HCT116 (cell line): ENCODE measurements around the gene DNAAF1. TPM values are rescaled to one million over a fixed set of nuclear protein-coding genes. Genes with fewer than 3 reads are reported as not detected.

ENCODE experiments used
- ATAC-seq: fragments of 200-7000 bp; cut with Tn5 transposase; 2 replicates; pipeline ENCODE4 v1.9.1; 2020; ENCODE audit warnings: mild to moderate bottlenecking, moderate library complexity
- BruUV-seq: library from RNA; stranded (reverse); fragments of 400-500 nt; replicated peaks from 2 replicates; lab custom pipeline; 2021; lab: Mats Ljungman, UMichigan
- CTCF ChIA-PET: fragments of 300-600 bp; sonication (Branson Sonifier 250); formaldehyde crosslinking; loops from one replicate; lab custom pipeline; 2021; ENCODE audit warnings: antibody characterized with exemption; lab: Charles Lee
- POLR2A ChIA-PET: fragments of 300-600, 350-600 bp; sonication (Branson Sonifier 250); formaldehyde crosslinking; loops from one replicate; lab custom pipeline; 2021; ENCODE audit warnings: antibody characterized with exemption; lab: Charles Lee
- RAD21 ChIA-PET, 2 experiments: fragments of 300-600 bp; sonication (Branson Sonifier 250); formaldehyde crosslinking; loops; one replicate each; lab custom pipeline; 2023; ENCODE audit warnings: low total read pairs in 2 of 2; ENCODE audit not compliant: uncharacterized antibody in 2 of 2, unreplicated experiment in 2 of 2, low non-redundant PET in 1 of 2; lab: Charles Lee
- DNase-seq: peaks from one replicate; pipeline ENCODE4 v3.0.0-alpha.2; 2010; ENCODE audit warnings: low read depth, low spot score
- H2AFZ ChIP-seq: fragments of 200-600 bp; shearing (Covaris generic), sonication (generic); 2 replicates; pipeline ENCODE4 v1.6.1; 2017; ENCODE audit warnings: low read depth, mixed run types, mixed read lengths, antibody characterized with exemption, low read length; ENCODE audit not compliant: poor library complexity, severe bottlenecking
- H3K27ac ChIP-seq: 2 replicates; pipeline ENCODE4 v1.5.1; 2012; ENCODE audit warnings: low read depth, low read length
- H3K27me3 ChIP-seq: fragments of 200-600 bp; sonication (generic); 2 replicates; pipeline ENCODE4 v1.6.1; 2016; ENCODE audit warnings: mixed run types, low read length, mixed read lengths; ENCODE audit not compliant: insufficient read depth
- H3K36me3 ChIP-seq, 2 experiments: fragments of 200-500 bp in 1 of 2; fragments of 200-600 bp in 1 of 2; sonication (Bioruptor generic) in 1 of 2; sonication (generic) in 1 of 2; 2 replicates each; pipeline versions ENCODE4 v1.5.1 to v1.6.1; 2014 to 2016; ENCODE audit warnings: low read length in 2 of 2, inconsistent platforms in 1 of 2, mixed read lengths in 1 of 2, mixed run types in 1 of 2; ENCODE audit not compliant: insufficient read depth in 2 of 2, control insufficient read depth in 1 of 2
- H3K4me1 ChIP-seq, 2 experiments: fragments of 200-600 bp in 1 of 2; sonication (generic) in 1 of 2; 2 replicates each; pipeline versions ENCODE4 v1.5.1 to v1.6.1; 2012 to 2017; ENCODE audit warnings: low read length in 2 of 2, inconsistent platforms in 1 of 2, mild to moderate bottlenecking in 1 of 2, mixed read lengths in 1 of 2, mixed run types in 1 of 2, moderate library complexity in 1 of 2; ENCODE audit not compliant: insufficient read depth in 2 of 2, control insufficient read depth in 1 of 2
- H3K4me2 ChIP-seq: fragments of 200-600 bp; sonication (generic); 2 replicates; pipeline ENCODE4 v1.6.1; 2017; ENCODE audit warnings: mixed run types, low read length, mixed read lengths
- H3K4me3 ChIP-seq, 2 experiments: fragments of 200-600 bp in 1 of 2; sonication (generic) in 1 of 2; replicated peaks in 1 of 2; 2 replicates each; pipeline ENCODE4 v1.5.1; 2011 to 2016; ENCODE audit warnings: low read length in 2 of 2, control low read depth in 1 of 2, low read depth in 1 of 2, mild to moderate bottlenecking in 1 of 2, mixed read lengths in 1 of 2, mixed run types in 1 of 2
- H3K79me2 ChIP-seq: fragments of 200-600 bp; sonication (generic); 2 replicates; pipeline ENCODE4 v1.6.1; 2017; ENCODE audit warnings: mild to moderate bottlenecking, mixed run types, low read length, moderate library complexity, mixed read lengths; ENCODE audit not compliant: insufficient read depth
- H3K9ac ChIP-seq: fragments of 200-600 bp; sonication (generic); 2 replicates; pipeline ENCODE4 v1.6.1; 2016; ENCODE audit warnings: low read length, mixed read lengths
- H3K9me2 ChIP-seq: fragments of 200-600 bp; sonication (generic), shearing (Covaris generic); 2 replicates; pipeline ENCODE4 v1.6.1; 2017; ENCODE audit warnings: mixed run types, mild to moderate bottlenecking, moderate library complexity; ENCODE audit not compliant: insufficient read depth
- H3K9me3 ChIP-seq, 2 experiments: fragments of 200-500 bp in 1 of 2; fragments of 200-600 bp in 1 of 2; sonication (Bioruptor generic) in 1 of 2; sonication (generic) in 1 of 2; 2 replicates each; pipeline ENCODE4 v1.6.1; 2014 to 2017; ENCODE audit warnings: low read length in 2 of 2, mixed read lengths in 2 of 2, inconsistent platforms in 1 of 2, low read depth in 1 of 2, mild to moderate bottlenecking in 1 of 2, mixed run types in 1 of 2, moderate library complexity in 1 of 2; ENCODE audit not compliant: control insufficient read depth in 1 of 2, insufficient read depth in 1 of 2
- H4K20me1 ChIP-seq: fragments of 200-600 bp; sonication (generic), shearing (Covaris generic); 2 replicates; pipeline ENCODE4 v1.6.1; 2017; ENCODE audit warnings: mixed run types, mild to moderate bottlenecking, moderate library complexity; ENCODE audit not compliant: insufficient read depth
- CBX3 ChIP-seq: IDR thresholded peaks from 2 replicates; pipeline ENCODE4 v1.6.1; 2012; ENCODE audit warnings: low read depth
- CEBPB ChIP-seq: IDR thresholded peaks from 2 replicates; pipeline ENCODE4 v1.6.1; 2012; ENCODE audit warnings: low read depth
- EGR1 ChIP-seq: IDR thresholded peaks from 2 replicates; pipeline ENCODE4 v1.6.1; 2012; ENCODE audit warnings: low read depth
- ELF1 ChIP-seq: IDR thresholded peaks from 2 replicates; pipeline ENCODE4 v1.6.1; 2012; ENCODE audit warnings: low read depth, borderline replicate concordance
- EZH2 ChIP-seq: fragments of 200-600 bp; sonication (generic); IDR thresholded peaks from 2 replicates; pipeline ENCODE4 v1.6.1; 2017; ENCODE audit warnings: antibody characterized with exemption, mixed run types
- EZH2phosphoT487 ChIP-seq: fragments of 200-600 bp; IDR thresholded peaks from 2 replicates; pipeline ENCODE4 v1.6.1; 2018; ENCODE audit warnings: antibody characterized with exemption, borderline replicate concordance
- POLR2AphosphoS5 ChIP-seq: IDR thresholded peaks from 2 replicates; pipeline ENCODE4 v1.6.1; 2011; ENCODE audit warnings: mild to moderate bottlenecking, low read depth, low read length, moderate library complexity
- SP1 ChIP-seq: IDR thresholded peaks from 2 replicates; pipeline ENCODE4 v1.6.1; 2012; ENCODE audit warnings: low read depth
- SRF ChIP-seq: IDR thresholded peaks from 2 replicates; pipeline ENCODE4 v1.6.1; 2012; ENCODE audit warnings: low read depth
- TCF7L2 ChIP-seq: IDR thresholded peaks from 2 replicates; pipeline ENCODE4 v1.7.0; 2011; ENCODE audit warnings: borderline replicate concordance, inconsistent platforms; ENCODE audit not compliant: insufficient read depth, insufficient read length; ENCODE audit errors: extremely low read depth
- ZFX ChIP-seq: fragments of 450-650 bp; IDR thresholded peaks from 2 replicates; pipeline ENCODE4 v1.6.1; 2017
- ZNF274 ChIP-seq: fragments of 200-500 bp; sonication (Bioruptor generic); IDR thresholded peaks from 2 replicates; pipeline ENCODE4 v1.6.1; 2014; ENCODE audit warnings: mild to moderate bottlenecking, low read depth, low read length, inconsistent platforms
- intact Hi-C: fragments of 100-400 bp; cut with micrococcal nuclease; formaldehyde crosslinking; loops from 2 replicates; pipeline ENCODE4 v1.10.0; 2022
- total RNA-seq: library from RNA; stranded (reverse); gene quantifications from one replicate; pipeline ENCODE4 v1.2.1, GENCODE V29; 2021; ENCODE audit not compliant: unreplicated experiment
- TF ChIP-seq, protein P1 (sequence below): IDR thresholded peaks from 2 replicates; pipeline ENCODE4 v1.6.1; 2012

Gene DNAAF1
- total RNA-seq, 1 experiment from 2014 or later: 0.30 TPM

DNA sequence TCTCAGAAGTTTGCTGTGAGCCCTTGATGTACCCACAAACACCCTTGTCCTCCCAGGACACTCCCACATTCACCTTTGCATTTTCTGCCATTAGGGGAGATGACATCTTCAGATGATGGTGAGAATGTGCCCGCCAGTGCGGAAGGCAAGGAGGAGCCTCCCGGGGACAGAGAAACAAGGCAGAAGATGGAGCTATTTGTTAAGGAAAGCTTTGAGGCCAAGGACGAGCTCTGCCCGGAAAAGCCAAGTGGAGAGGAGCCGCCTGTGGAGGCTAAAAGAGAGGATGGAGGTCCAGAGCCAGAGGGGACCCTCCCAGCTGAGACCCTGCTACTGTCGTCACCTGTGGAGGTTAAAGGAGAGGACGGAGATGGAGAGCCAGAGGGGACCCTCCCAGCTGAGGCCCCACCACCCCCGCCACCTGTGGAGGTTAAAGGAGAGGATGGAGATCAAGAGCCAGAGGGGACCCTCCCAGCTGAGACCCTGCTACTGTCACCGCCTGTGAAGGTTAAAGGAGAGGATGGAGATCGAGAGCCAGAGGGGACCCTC, 24.7 kb downstream of the DNAAF1 start:
- DNase-seq: no peak
- no peaks in the 10 kb centered on the region for H3K9me2 ChIP-seq
- CTCF ChIA-PET: interaction anchor here (0.8 to 1.6 kb wide), 4 partner anchors 17 to 336 kb away, joined by 3 to 11 read pairs (median 4); partner anchors contain the start of gene TAF1C
- POLR2A ChIA-PET: no interaction called here
- H3K36me3 ChIP-seq: no peaks in the 10 kb centered on the region
- intact Hi-C loops: no loop called here
- no peak overlapping the region for H3K9ac ChIP-seq
- H3K27ac ChIP-seq: no peak overlapping the region
- no peaks in the 10 kb centered on the region for H3K9me3 ChIP-seq
- RAD21 ChIA-PET: no interaction called here
- no peaks in the 10 kb centered on the region for H3K79me2 ChIP-seq
- TF ChIP-seq ZFX (no peak), EZH2 (no peak), SRF (no peak), TCF7L2 (no peak), EZH2phosphoT487 (no peak), EGR1 (no peak), CEBPB (no peak), ELF1 (no peak), CBX3 (no peak), ZNF274 (no peak), SP1 (no peak), POLR2AphosphoS5 (no peak)
- TF ChIP-seq, protein P1, sequence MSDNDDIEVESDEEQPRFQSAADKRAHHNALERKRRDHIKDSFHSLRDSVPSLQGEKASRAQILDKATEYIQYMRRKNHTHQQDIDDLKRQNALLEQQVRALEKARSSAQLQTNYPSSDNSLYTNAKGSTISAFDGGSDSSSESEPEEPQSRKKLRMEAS: no peak
- no peak overlapping the region for H3K4me2 ChIP-seq
- ATAC-seq: no peak
- no peaks in the 10 kb centered on the region for H4K20me1 ChIP-seq
- H3K4me3 ChIP-seq: no peak overlapping the region
- no TSS peak for BruUV-seq
- H3K27me3 ChIP-seq: 0 out of 2 replicates have a peak, but pooled peaks cover 3% of the 10 kb centered on the region
- no peaks in the 10 kb centered on the region for H3K4me1 ChIP-seq
- no peak overlapping the region for H2AFZ ChIP-seq
